Activated CD4-positive, alpha-beta memory T cell treated with anti-CD3 and anti-CD28 coated beads for 36 hours (primary cell): Measurements from ENCODE around the gene ZNF597. TPM values are rescaled to one million over a fixed set of nuclear protein-coding genes. Genes with fewer than 3 reads are reported as not detected.
A peak's percentile ranks its signal among the peaks of the same experiment; 100 is the strongest.

Source experiments
- CTCF ChIA-PET: fragments of 350-600 bp; sonication (Branson Sonifier 250); formaldehyde crosslinking; loops from one replicate; lab custom pipeline; 2021; ENCODE audit warnings: antibody characterized with exemption, inconsistent platforms; lab: Charles Lee
- POLR2A ChIA-PET: fragments of 350-600 bp; sonication (Branson Sonifier 250); formaldehyde crosslinking; loops from one replicate; lab custom pipeline; 2021; ENCODE audit warnings: antibody characterized with exemption; lab: Charles Lee
- DNase-seq: peaks from one replicate; pipeline ENCODE4 v3.0.0-alpha.2; 2020
- H3K27ac Mint-ChIP-seq: one replicate; pipeline ENCODE4 v1.8.0; 2021; ENCODE audit warnings: mixed read lengths
- H3K27me3 Mint-ChIP-seq: one replicate; pipeline ENCODE4 v1.8.0; 2021; ENCODE audit warnings: mixed read lengths
- H3K36me3 Mint-ChIP-seq: one replicate; pipeline ENCODE4 v1.8.0; 2021; ENCODE audit warnings: mixed read lengths
- H3K4me1 Mint-ChIP-seq: one replicate; pipeline ENCODE4 v1.8.0; 2021; ENCODE audit warnings: low read depth, mixed read lengths
- H3K4me3 Mint-ChIP-seq: one replicate; pipeline ENCODE4 v1.8.0; 2021; ENCODE audit warnings: mild to moderate bottlenecking, mixed read lengths
- H3K9me3 Mint-ChIP-seq: one replicate; pipeline ENCODE4 v1.8.0; 2021; ENCODE audit warnings: mixed read lengths
- intact Hi-C: fragments of 100-400 bp; cut with micrococcal nuclease; formaldehyde crosslinking; loops from one replicate; pipeline ENCODE4 v1.15.1; 2023
- total RNA-seq, 2 experiments: library from RNA; stranded (reverse); gene quantifications; one replicate each; pipeline ENCODE4 v1.2.3, GENCODE V29; 2021

ZNF597 gene
- total RNA-seq, 2 experiments from 2014 or later = 1.6 to 2.1 TPM

- peaks cover 13% of the 10 kb centered on the region for H3K36me3 Mint-ChIP-seq
- peaks cover 2% of the 10 kb centered on the region for H3K9me3 Mint-ChIP-seq
- H3K27ac Mint-ChIP-seq = peak overlapping the region; percentile 57
- peaks cover 30% of the 10 kb centered on the region for H3K4me1 Mint-ChIP-seq
- DNase-seq = peak; percentile 44
- intact Hi-C loops = no loop called here
- no peaks in the 10 kb centered on the region for H3K27me3 Mint-ChIP-seq
- no peak overlapping the region for H3K4me3 Mint-ChIP-seq
- CTCF ChIA-PET = no interaction called here
- POLR2A ChIA-PET = no interaction called here
These were observed 29.7 kb upstream of the ZNF597 start for GRCh38 chr16:3472878-3473595.

- intact Hi-C loops = no loop called here
- ChIA-PET POLR2A (no interaction called here), CTCF (no interaction called here)
- peaks cover 18% of the 10 kb centered on the region for H3K36me3 Mint-ChIP-seq
- H3K27me3 Mint-ChIP-seq = no peaks in the 10 kb centered on the region
- no peak for DNase-seq
- no peak overlapping the region for H3K4me3 Mint-ChIP-seq
- peaks cover 2% of the 10 kb centered on the region for H3K9me3 Mint-ChIP-seq
- no peak overlapping the region for H3K27ac Mint-ChIP-seq
- peaks cover 43% of the 10 kb centered on the region for H3K4me1 Mint-ChIP-seq
These were observed 28.3 kb upstream of the ZNF597 start for GRCh38 chr16:3471518-3472176.

DNA sequence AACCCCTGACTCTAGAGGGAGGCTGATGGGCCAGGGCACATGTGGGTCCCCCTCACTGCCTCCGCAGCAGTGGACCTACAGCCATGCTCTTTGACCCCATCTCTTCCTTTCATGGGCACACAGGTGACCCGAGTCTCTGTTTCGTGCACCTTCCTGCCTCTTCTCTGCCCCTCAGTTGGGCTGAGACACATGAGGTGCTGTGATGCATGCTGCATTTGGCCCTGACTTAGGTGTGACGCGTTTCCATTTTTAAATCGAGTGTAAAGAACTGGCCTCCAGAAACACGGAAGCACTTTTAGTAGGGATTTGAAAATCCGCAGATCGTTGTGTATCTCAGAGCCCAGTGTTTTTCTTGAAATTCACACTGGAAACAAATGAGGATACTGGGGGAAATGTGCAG is 27.4 kb upstream of the ZNF597 start:
- Mint-ChIP-seq H3K4me3 (no peak overlapping the region), H3K27ac (no peak overlapping the region), H3K27me3 (no peaks in the 10 kb centered on the region), H3K4me1 (peaks cover 48% of the 10 kb centered on the region), H3K36me3 (peaks cover 18% of the 10 kb centered on the region), H3K9me3 (peaks cover 2% of the 10 kb centered on the region)
- DNase-seq = no peak
- intact Hi-C loops = no loop called here
- CTCF ChIA-PET = no interaction called here
- POLR2A ChIA-PET = no interaction called here

DNA sequence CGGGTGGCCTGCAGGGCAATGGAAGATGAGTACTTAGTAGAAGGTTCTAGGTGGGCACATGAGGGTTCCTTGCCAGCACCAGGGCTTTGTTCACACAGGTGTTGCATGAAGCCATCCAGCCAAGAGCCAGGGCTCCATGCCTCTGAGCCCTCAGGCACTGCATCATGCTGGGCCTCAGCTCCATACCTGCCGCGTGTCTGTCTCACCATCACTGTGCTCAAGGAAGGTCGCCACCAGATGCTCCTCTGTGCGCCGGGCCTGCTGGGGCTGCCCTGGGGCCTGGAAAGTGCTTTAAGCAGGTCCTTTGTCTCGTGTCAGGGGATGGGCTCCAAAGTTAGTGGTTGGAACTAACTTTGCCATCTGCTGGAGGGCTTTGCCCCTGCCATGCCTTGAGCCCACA is 26.4 kb upstream of the ZNF597 start:
- Mint-ChIP-seq H3K9me3 (peaks cover 2% of the 10 kb centered on the region), H3K4me1 (peaks cover 49% of the 10 kb centered on the region), H3K27me3 (no peaks in the 10 kb centered on the region), H3K27ac (no peak overlapping the region), H3K36me3 (peaks cover 18% of the 10 kb centered on the region), H3K4me3 (no peak overlapping the region)
- POLR2A ChIA-PET = no interaction called here
- DNase-seq = no peak
- intact Hi-C loops = no loop called here
- CTCF ChIA-PET = no interaction called here

GRCh38 chr16:3468501-3468900 is 25.2 kb upstream of the ZNF597 start:
- Mint-ChIP-seq H3K27ac (peak overlapping the region; percentile 43), H3K4me1 (peaks cover 60% of the 10 kb centered on the region), H3K36me3 (peaks cover 18% of the 10 kb centered on the region), H3K27me3 (no peaks in the 10 kb centered on the region), H3K4me3 (no peak overlapping the region), H3K9me3 (peaks cover 2% of the 10 kb centered on the region)
- CTCF ChIA-PET = no interaction called here
- POLR2A ChIA-PET = no interaction called here
- DNase-seq = no peak
- intact Hi-C loops = no loop called here

DNA sequence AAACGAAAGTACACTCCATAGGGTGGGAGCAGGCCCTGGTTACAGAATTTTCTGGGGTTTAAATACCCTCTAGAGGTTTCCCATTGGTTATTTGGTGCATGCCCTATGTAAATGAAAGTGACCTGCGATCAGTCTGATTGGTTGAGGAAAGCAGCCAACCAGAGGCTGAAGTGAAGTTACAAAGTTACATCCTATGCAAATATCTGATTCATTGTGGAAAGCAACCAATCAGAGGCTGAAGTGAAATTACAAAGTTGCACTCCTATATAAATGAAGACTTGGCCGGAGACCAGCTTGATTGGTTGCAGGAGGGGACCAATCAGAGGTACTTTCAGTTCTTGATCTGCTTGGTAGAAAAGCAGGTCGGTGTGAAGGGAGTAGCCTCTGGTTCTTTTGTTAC is 24.6 kb upstream of the ZNF597 start:
- intact Hi-C loops = no loop called here
- no peaks in the 10 kb centered on the region for H3K27me3 Mint-ChIP-seq
- DNase-seq = no peak
- H3K4me3 Mint-ChIP-seq = no peak overlapping the region
- no peaks in the 10 kb centered on the region for H3K9me3 Mint-ChIP-seq
- peak overlapping the region; percentile 43 for H3K27ac Mint-ChIP-seq
- ChIA-PET CTCF (no interaction called here), POLR2A (no interaction called here)
- peaks cover 56% of the 10 kb centered on the region for H3K4me1 Mint-ChIP-seq
- H3K36me3 Mint-ChIP-seq = peaks cover 18% of the 10 kb centered on the region

DNA sequence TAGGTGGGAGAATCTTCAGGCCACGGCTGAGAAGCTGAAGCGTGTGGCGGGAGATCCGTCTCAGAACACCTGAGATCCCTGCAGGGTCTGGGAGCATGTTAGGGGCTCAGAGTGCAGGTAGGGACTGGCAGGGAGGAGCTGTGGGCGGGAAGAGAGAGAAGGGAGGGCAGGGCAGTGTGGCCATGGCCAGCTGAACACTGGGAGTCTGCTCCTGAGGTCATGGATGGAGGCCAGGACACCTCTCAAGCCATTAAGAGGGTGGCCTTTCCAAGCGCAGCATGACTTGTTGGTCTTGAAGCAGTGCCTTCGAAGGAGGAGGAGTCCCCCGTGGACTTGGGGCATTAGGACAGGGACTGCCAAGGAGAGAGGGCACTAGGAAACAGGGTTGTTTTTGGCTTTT is 23.9 kb upstream of the ZNF597 start:
- Mint-ChIP-seq H3K4me1 (peaks cover 54% of the 10 kb centered on the region), H3K27ac (peak overlapping the region; percentile 10), H3K36me3 (peaks cover 14% of the 10 kb centered on the region), H3K27me3 (no peaks in the 10 kb centered on the region), H3K4me3 (no peak overlapping the region), H3K9me3 (no peaks in the 10 kb centered on the region)
- ChIA-PET CTCF (no interaction called here), POLR2A (no interaction called here)
- intact Hi-C loops = no loop called here
- DNase-seq = no peak

DNA sequence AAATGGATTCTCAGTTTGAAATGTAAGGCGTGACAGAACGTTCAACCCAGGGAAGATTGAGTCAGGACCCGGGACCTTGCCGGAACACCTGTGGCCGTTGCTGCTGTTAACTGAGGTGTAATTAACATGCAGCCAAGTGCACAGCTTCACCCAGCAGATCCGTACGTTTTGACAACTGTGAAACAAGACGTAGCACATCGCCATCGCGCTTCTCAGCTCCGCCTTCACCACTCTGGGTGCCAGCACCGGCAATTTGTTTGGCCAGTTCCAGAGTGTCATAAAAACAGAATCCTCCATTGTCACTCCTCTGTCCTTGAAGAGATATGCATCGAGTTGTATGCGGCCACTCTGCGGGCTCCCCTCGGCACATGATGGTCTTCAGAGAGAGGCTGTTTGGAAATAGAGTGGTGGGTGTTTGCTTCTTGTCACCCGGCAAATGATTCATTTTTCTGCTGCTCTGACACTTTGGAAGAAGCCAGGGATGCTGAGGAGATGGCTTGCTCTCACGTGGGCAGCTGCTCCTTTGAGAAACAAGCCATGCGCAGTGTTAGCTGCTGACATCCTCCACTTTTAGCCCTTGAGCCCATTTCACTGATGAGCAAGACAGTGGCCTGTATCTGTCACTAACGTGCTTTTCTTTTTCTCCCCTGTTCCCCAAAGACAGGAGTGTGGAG is 22.7 kb upstream of the ZNF597 start:
- ChIA-PET POLR2A (no interaction called here), CTCF (no interaction called here)
- Mint-ChIP-seq H3K9me3 (no peaks in the 10 kb centered on the region), H3K27me3 (no peaks in the 10 kb centered on the region), H3K4me1 (peaks cover 57% of the 10 kb centered on the region), H3K27ac (no peak overlapping the region), H3K4me3 (no peak overlapping the region), H3K36me3 (peaks cover 10% of the 10 kb centered on the region)
- no peak for DNase-seq
- intact Hi-C loops = no loop called here

DNA sequence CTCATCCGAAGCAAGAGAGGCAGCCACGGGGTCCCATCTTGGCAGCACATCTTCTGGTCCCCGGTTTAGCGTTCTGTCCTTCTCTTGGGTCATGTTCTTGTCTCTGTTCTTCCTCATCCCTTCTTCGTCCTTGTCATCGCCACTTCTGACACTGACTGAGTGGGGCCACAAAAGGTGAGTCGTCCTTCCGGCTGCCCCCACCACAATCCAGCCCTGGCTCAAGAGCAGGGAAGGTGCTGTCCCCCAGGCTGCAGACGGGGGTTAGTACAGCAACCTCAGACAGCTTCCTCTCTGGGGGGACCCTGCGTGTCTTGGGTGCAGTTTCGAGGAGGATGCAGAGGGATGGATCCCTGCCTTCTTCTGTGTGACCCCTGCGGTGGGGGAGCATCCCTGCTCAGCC is 22.0 kb upstream of the ZNF597 start:
- CTCF ChIA-PET = no interaction called here
- peaks cover 6% of the 10 kb centered on the region for H3K36me3 Mint-ChIP-seq
- H3K4me1 Mint-ChIP-seq = peaks cover 59% of the 10 kb centered on the region
- intact Hi-C loops = no loop called here
- POLR2A ChIA-PET = no interaction called here
- no peaks in the 10 kb centered on the region for H3K9me3 Mint-ChIP-seq
- no peak for DNase-seq
- H3K27me3 Mint-ChIP-seq = no peaks in the 10 kb centered on the region
- no peak overlapping the region for H3K4me3 Mint-ChIP-seq
- H3K27ac Mint-ChIP-seq = no peak overlapping the region

DNA sequence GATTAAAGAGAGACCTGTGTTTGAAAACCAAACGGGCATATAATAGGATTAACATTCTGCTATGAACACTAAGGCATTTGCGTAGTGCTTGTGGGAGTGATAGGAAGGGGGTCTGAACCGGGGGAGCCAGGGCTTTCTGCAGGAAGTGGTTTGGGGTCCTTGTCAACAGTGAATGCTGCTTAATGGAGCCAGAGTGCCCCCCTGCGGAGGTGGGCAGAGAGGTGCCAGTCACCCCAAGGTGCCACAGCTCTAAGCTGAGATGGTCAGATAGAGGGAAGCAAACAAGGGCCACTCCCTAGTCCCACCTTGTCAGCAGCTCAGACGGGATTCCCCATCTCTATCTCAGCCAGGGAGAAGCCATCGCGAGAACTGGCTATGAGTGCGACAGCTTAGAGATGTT is 17.8 kb upstream of the ZNF597 start:
- DNase-seq = peak; percentile 44
- H3K9me3 Mint-ChIP-seq = no peaks in the 10 kb centered on the region
- CTCF ChIA-PET = no interaction called here
- no peak overlapping the region for H3K4me3 Mint-ChIP-seq
- no peak overlapping the region for H3K27ac Mint-ChIP-seq
- peaks cover 58% of the 10 kb centered on the region for H3K4me1 Mint-ChIP-seq
- no peaks in the 10 kb centered on the region for H3K36me3 Mint-ChIP-seq
- no peaks in the 10 kb centered on the region for H3K27me3 Mint-ChIP-seq
- POLR2A ChIA-PET = no interaction called here
- intact Hi-C loops = no loop called here

DNA sequence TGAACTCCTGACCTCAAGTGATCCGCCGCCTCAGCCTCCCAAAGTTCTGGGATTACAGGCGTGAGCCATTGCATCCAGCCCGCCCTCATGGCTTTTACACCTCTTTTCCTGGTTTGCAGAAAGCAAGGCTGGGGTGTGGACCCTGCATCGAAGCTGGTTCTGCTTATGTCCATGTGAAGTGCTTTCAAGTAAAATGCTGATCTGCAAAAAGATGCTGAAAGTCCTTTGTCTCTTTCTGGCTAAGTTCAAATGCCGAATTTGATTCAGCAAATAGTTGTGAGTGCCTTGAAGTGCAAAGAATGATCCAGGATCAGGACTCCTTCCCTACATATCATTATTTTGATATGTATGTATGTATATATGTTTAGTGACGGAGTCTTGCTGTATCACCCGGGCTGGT is 17.3 kb upstream of the ZNF597 start:
- Mint-ChIP-seq H3K9me3 (no peaks in the 10 kb centered on the region), H3K27ac (no peak overlapping the region), H3K27me3 (no peaks in the 10 kb centered on the region), H3K4me3 (no peak overlapping the region), H3K4me1 (peaks cover 56% of the 10 kb centered on the region), H3K36me3 (no peaks in the 10 kb centered on the region)
- DNase-seq = no peak
- intact Hi-C loops = no loop called here
- POLR2A ChIA-PET = no interaction called here
- CTCF ChIA-PET = no interaction called here

DNA sequence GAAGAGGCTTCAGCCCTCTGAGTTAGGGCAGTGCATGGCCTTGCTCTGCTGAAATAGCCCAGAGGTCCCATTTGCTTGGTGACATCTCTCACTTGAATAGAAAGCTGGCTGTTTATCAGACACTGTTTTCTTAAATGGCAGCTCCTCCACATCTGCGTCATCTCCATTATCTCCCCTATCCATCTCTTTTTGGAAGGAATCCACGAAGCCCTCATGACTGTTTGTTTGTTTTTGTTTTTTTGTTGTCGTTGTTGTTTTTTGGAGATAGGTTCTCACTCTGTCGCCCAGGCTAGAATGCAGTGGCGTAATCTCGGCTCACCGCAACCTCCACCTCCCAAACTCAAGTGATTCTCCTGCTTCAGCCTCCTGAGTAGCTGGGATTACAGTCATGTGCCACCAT is 16.8 kb upstream of the ZNF597 start:
- DNase-seq = no peak
- H3K36me3 Mint-ChIP-seq = no peaks in the 10 kb centered on the region
- intact Hi-C loops = no loop called here
- CTCF ChIA-PET = no interaction called here
- H3K4me3 Mint-ChIP-seq = peak overlapping the region; percentile 21
- no peaks in the 10 kb centered on the region for H3K27me3 Mint-ChIP-seq
- no peaks in the 10 kb centered on the region for H3K9me3 Mint-ChIP-seq
- POLR2A ChIA-PET = no interaction called here
- peak overlapping the region; percentile 19 for H3K27ac Mint-ChIP-seq
- H3K4me1 Mint-ChIP-seq = peaks cover 52% of the 10 kb centered on the region
